DMS79 treated with DMSO at 0.1 percent for 48 hours (cell line): ENCODE measurements around the gene PKLR.

Experiments used
- DNase-seq: peaks from one replicate; lab custom pipeline; 2025; lab: John Stamatoyannopoulos, UW

PKLR gene

DNA sequence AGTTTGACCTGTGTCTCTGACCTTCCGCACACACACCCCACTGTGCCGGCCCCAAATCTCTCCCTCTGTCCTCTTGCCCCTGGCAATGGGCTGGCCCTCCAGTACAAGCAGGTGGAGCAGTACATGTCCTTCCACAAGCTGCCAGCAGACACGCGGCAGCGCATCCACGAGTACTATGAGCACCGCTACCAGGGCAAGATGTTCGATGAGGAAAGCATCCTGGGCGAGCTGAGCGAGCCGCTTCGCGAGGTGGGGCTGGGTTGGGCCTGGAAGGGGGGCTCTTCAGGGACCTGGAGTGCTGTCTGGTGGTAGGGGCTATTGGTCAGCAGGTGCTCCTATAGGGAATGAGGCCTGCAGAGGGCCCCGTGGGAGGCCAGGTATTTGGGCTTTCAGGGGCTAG is 16.2 kb downstream of the PKLR start:
- no peak for DNase-seq

DNA sequence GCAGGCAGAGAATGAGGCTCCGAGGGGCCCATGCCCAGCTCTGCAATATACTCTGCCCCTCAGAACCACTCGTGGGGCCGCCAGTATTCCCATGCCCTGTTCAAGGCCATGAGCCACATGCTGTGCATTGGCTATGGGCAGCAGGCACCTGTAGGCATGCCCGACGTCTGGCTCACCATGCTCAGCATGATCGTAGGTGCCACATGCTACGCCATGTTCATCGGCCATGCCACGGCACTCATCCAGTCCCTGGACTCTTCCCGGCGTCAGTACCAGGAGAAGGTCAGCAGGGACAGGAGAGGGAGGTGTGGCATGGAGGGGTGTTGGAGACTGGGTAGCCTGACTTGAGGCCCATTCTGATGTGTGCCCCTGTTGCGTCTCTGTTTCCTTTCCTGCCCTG is 16.8 kb downstream of the PKLR start:
- no peak for DNase-seq

DNA sequence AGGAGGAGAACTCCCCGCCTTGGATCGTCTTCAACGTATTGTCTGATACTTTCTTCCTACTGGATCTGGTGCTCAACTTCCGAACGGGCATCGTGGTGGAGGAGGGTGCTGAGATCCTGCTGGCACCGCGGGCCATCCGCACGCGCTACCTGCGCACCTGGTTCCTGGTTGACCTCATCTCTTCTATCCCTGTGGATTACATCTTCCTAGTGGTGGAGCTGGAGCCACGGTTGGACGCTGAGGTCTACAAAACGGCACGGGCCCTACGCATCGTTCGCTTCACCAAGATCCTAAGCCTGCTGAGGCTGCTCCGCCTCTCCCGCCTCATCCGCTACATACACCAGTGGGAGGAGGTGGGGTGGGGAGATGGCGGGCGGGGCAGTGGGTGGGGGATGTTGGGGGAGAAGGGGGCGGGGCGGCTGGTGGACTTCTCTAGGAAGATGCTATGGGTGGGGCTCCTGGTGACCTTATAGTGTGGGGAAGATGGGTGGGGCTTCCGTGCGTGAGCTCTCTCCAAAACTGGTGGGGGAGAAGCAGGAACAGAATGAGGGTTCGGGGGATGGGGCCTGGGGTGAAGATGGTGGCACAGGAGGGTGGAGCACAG is 18.6 kb downstream of the PKLR start:
- DNase-seq: no peak

DNA sequence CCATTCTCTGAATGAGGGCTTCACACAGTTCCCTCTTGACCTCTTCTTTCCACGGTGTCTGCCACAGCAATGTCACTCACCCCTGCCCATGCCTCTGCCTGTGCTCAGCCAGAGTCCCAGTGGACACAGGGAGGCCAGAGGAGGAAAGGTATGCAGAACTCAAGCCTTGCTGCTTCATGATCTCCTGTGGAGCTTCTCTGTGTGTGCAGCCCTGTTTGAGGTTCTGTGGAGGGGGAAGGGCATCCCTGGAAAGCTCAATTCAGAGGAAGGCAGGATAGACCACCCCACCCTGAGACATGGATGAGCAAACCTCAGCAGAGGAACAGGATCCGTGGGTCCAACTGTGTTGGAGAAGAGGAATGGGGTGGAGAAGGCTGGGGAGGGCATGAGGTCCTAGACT is 22.0 kb downstream of the PKLR start:
- no peak for DNase-seq

DNA sequence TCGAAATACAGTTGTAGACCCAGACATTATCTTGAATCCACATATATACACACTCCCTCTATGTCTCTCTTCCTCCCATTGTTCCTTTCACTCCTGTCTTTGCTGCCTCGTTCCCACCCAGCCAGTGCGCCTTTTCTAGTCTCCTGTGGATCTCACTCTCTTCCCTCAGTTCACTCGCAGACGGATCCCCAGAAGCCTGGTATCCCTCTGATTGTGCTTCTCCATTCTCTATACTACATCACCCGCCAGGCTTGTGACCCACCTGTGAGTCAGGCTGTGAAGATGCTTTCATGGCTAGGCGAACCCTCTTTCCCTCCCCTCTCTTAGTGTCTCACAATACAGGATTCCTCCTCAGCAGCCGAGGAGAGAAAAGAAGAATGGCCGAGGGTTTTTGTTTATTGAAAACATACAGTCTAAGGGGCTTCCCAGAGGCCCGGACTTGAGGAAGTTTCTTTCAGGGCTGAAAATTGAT is 22.5 kb downstream of the PKLR start:
- DNase-seq: no peak

DNA sequence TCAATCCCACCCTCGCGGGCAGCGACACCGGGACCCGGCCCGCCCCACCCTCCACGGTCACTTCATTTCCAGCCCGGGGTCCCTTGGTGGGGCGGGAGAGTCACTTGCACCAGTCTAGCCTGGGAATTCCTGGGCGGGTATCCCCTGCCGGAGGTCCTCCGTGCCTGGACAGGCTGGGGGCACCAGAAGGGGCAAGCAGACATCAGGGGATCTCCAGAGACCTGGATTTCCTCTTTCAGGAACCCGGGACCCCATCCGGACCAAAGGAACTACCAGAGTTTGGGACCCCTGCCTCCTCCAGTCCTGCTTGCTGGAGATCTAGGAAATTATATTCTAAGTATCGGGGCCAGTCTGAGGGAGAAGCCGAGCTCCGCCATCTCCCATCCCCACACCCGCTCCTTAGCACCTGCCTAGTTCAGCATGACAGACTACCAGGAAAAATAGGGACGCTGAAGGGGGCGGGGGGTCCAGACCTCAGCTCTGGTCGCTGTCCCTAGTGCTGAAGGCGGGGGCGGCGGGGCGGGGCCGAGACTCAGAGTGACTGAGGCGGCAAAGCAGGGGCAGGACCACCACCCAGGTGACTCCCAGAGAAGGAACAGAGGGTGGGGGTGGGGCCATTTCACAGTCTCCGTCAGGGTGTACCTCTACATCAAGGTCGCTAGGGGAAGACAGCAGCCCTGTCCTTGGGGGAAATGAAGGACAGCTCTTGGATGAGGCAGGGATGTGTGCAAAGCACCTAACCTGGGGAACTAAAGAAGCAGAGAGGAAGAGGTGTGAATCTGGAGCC is 23.1 kb downstream of the PKLR start:
- DNase-seq: peak; percentile 74

DNA sequence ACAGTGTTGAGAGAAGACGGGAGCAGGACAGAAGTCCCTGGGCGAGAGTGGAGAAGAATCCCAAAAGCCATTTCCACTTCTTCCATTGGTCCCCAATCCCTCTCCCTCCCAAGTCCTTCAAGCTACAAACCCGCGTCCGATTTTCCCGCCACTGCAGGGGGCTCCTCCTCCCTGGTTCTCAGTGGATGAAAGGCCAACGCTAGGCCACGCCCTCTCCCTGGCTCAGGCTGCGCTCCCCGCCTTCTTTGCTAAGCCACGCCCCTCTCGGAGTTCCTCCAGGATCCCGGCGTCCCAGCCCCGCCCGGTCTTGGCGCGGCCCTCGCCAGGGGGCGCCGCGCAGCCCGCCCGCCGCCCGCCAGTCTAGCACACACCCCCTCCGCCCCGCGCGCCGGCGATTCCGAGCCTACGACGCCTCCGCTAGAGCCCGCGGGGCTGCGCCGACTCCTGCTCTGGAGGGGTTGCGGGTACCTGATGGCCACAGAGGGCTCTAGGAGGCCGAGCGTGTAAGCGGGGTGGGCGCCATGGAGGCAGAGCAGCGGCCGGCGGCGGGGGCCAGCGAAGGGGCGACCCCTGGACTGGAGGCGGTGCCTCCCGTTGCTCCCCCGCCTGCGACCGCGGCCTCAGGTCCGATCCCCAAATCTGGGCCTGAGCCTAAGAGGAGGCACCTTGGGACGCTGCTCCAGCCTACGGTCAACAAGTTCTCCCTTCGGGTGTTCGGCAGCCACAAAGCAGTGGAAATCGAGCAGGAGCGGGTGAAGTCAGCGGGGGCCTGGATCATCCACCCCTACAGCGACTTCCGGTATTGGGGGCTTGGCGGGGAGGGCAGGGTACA is 24.0 kb downstream of the PKLR start, which contains the start of gene HCN3:
HCN3 (plus strand) TSS at position 394 of the 832 bp plus-strand sequence; CDS start at position 522, 128 bp downstream.
- DNase-seq: peak; percentile 98

DNA sequence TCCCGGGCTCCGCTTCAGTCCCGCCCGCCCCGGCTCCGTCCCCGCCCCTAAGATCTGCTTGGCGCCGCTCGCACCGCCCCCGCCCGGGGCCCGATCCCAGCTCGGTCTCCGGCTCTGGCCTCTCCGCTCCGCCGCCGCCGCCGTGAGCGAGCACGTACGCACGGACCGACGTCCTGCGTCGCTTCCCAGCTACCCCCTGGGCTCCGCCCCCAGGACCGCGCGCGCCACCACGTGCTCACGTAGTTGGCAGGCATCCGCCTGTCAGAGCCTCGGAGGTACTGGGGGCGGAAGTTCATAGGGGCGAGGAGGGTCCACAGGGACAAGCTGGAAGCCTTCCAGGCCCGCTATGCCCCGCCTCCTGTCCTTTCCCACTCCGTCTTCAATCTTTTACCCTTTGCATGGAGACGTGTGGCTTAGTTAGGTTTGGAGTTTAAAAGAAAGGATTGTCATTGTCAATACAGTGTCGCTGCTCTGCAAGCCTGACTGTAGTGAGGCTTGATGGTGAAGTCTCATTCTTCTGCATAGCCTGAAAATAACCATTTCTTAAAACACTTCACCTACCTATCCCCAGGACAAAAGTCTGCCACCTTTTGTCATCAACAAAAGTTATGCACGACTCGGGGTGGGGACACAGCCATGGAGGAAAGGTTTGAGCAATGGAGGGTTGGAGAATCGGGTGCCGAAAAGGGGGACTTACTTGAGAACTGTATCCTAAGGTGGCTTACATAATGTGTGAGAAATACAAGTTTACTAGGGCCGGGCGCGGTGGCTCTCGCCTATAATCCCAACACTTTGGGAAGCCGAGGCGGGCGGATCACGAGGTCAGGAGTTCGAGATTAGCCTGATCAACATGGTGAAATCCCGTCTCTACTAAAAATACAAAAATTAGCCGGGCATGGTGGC is 27.6 kb downstream of the PKLR start, which contains the start of gene CLK2:
CLK2 (minus strand) TSS at position 162 of the 903 bp plus-strand sequence. CDS start 2,527 bp downstream, outside the sequence.
- DNase-seq: peak; percentile 94

DNA sequence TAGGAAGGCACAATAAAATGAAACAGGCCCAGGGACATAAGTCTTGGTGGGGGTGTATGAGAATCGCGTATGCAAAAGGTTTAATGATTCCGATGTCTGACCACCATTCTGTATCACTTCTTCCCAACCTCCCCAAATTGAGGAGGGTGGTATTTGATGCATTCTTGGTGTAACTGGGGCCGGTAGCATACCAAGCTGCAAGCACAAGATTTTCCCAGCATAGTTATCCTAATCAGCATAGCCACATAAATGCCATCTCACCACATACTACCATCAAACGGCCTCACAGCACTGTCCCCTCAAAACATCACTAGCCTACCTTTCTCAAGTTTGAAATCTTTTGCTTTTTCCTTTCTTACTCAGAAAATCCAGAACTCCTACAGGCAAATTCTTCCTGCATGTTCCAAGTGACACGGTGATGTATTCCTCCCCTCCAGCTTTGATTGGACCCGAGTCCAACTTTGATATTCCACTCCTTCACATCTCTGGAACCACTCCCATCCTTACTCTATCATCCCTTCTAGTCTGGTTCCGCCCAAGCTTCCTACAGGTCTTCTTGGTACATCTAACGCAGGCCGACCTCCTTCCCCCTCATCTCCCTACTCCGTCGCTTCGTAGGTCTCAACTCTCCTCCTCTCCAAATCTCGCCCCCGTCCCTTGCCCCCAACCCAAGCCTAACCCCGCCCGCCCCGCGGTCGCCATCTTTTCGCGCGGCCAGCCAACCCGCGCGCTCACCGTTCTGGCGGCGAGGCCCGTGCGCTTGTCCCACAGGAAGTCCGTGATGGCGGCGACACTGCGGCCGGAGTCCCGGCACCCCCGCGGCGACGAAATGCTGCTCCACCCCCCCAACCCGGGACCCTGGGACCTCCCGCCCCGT is 28.5 kb downstream of the PKLR start:
- peak; percentile 59 for DNase-seq

DNA sequence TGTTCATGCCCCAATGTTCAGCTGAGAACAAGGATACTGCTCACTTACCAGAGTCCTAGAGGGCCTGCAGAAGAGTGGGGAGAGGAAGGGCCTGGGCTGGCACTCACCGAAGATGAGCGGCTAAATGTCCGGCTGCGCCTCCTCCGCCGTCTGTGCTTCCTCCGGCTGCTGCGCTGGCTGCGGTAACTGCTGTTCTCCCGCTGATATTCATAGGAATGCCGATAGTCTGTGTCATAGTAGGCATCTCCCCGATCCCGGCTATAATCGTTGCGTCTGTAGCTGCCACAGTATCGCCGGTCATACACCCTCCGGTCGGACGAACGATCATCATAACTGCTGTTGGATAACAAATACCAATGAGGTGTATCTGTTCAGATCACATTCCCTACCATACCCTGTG is 31.9 kb downstream of the PKLR start:
- DNase-seq: no peak

DNA sequence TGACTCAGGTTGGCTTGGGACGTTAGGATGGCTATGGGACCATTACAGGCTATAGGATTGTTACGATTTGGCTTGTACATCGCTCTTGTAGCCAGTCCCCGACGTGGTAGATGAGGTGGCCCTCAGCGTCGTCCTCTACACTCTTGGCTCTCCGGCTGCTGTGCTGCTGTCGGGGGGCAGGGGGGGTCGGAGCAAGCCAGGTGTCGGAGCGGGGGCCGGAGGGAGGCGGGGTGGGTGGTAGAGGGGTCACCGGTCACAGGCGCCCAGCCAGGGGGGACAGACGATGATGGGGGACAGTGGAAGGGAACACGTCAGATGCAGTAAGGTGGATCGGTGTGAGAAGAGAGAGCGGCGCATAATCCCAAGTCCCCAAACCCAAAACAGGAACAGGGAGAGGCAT is 32.6 kb downstream of the PKLR start:
- no peak for DNase-seq

DNA sequence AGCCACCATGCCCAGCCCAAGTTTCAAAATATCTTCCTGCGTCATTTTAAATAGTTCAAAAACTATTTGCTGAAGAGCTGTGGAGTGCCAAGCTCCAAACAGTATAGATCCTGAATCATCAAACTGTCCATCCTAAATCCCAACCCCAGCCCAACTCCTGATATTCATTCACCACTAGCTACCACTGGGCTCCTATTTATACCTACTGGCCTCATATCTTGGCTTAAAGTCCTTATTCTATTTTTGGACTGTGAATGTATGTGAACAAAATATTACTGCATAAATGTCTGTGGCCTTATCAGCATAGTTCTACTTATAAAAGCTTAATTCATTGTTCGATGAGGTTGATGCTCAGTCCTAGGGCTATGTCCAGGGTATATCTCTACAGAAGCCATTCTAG is 33.9 kb downstream of the PKLR start:
- no peak for DNase-seq

DNA sequence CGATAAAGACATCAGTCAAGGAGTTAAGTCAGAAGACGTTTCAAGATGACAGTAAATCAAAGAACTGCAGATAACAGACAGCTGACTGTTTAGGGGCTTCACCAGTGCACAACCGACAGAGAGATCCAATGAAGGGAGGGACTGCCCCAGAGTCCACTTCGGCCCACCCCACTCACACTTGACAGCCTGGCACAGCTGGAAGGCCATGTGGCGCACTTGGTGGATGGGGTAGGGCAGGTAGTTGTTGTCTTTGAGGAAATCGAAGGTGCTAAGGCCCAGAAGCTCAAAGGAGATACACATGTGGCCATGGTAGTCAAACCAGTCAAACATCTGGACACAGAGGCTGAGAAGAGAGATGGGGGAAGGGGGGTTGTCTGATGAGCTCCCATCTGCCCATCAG is 34.7 kb downstream of the PKLR start:
- DNase-seq: no peak

DNA sequence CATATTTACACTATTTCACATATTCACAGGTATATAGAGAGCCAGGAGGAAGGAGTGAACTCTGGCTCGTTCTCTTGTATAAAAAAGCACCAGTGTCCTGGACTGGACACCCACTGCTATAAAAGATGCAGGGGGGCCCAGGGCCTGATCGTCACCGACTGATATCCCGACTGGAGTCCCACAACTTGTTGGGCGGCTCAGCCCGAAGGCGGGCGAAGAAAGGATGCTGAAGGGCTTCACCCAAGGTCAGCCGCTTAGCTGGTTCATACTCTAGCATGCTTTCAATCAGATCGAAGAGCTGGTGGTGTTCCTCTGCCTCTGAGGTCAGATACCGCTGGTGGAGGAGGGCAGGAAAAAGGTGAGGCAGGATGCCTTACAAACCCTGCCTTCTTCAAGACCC is 38.2 kb downstream of the PKLR start:
- no peak for DNase-seq

DNA sequence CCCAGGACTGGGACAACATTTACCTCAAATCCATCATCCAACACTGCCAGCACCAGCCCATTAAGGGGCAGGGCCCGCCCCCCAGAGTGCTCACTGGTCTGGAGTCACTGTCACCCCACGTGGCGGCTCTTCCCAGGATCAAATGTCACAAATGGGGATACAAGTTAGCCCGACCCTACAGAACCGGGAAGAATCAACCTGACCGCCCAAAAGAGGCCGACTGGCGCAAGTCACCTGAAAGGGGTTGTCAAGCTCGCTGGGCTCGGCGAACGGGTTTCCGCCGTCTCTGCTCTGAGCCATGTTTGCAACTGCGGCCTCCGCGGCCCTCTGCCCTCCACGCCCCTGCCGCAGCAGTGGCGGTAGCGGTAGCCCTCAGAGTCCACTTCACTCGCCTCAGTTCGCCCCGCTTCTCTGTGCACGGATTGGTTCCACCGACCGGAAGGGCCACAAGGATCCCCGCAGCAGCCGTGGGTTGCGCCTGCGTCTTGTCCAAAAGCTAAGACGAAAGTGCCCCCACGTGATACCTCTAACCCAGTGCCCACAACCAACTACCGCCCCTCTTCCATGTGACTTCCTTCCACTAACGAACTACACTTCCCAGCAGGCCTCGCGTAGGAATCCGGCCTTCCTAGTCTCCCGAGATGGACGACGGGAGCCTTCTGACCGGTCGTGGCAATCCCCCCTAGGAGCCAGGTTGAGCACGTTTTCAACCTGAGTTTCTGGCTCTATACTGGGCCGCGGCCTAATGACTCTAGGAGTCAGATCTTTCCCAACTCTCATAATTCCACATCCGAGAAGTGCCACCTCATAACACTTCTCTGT is 39.2 kb downstream of the PKLR start, which contains the start of gene SCAMP3:
SCAMP3 (minus strand) TSS at position 509 of the 822 bp plus-strand sequence; CDS start at position 300, 209 bp downstream.
- peak; percentile 98 for DNase-seq

DNA sequence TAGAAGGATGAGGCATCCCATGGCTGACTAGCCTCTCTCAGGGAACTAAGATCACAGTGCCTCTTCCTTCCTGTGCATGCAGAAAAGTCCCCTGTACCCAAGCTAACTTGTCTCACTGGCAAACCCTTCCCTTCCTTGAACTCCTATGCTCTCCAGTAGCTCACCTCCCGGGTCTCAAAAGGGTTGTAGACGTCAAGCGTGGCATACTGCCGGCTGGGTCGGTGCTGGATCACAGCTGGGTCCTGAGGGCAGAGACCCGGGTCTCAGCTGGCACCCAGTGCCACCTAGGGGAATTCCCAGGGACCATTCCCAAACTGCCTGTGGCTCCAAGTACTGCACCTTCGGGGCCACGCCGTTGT is 39.8 kb downstream of the PKLR start:
- no peak for DNase-seq

DNA sequence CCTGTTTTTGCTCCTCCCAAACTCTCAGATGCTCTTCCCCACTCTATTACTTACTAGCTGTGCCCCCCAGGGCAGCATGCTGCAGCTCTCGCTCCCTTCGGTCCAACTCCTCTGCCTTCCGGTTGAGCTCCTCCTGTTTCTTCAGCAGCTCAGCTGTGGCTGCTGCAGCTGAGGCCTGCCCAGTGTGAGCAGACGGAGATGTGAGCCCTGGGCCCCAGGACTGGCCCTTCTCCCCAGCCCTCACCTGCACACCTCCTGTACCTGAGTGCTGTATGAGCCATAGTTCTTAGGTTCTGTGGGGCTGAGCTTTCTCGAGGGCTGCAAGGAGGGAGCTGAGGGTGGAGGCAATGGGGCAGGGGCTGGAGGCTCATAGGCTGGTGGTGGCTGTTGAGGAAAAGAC is 41.0 kb downstream of the PKLR start:
- no peak for DNase-seq

DNA sequence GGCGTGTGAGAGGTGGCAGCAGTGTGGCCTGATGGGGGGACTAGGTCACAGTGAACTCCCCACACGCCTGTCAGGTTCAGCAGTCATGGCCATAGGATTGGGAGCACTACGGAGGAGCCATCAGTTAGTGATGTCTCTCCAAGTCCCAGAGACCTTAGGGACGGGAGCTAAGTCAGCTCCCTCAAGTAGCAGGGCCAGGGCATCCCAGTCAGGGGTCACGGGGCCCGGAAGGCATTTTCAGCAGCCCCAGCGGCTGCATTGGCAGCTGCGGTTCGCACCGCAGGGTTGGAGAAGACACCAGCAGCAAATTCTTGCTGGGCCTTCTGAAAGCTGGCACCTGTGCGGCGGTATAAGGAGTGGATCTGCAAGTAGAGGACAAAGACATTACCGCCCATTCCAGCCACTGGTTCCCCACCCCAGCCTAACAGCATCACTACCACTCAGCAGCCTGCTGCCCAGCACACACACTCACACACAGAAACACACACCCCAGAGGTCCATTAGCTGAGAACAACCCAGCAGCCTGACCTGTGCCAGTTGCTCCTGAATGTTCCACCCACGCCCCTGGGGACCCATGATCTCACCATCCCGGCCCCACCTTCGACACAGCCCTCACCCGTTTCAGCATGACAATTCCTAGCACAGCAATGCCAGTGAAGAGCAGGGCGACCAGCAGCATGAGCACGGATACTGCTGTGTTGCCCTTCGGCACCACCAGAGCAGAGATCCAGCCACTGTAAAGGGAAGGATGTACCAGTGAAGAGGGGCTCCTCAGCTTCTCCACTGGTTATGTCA is 45.0 kb downstream of the PKLR start:
- no peak for DNase-seq
